ENCODE data around the gene MAB21L2.

- no peak for TF ChIP-seq PHF8 (IDR thresholded peaks at IDR 0.05; ENCODE audit: borderline replicate concordance, low read depth)
- no peak for TF ChIP-seq HDAC2 (IDR thresholded peaks at IDR 0.05)
- no peak for TF ChIP-seq EP300 (IDR thresholded peaks at IDR 0.05)
- no peak for TF ChIP-seq CTCF (IDR thresholded peaks at IDR 0.05)
- TF ChIP-seq ZFP36 (IDR thresholded peaks at IDR 0.05; ENCODE audit: borderline replicate concordance, partially characterized antibody), result no peak
- no peak for TF ChIP-seq RNF2 (IDR thresholded peaks at IDR 0.05; ENCODE audit: borderline replicate concordance, low read depth)
- no peak for TF ChIP-seq POLR2A (IDR thresholded peaks at IDR 0.05; ENCODE audit: low read length)
- TF ChIP-seq KDM1A (IDR thresholded peaks at IDR 0.05; ENCODE audit: low read depth), result no peak
- no peak for TF ChIP-seq HOXA7 (CRISPR knock-in tag; IDR thresholded peaks at IDR 0.05)
- TF ChIP-seq ELK1 (IDR thresholded peaks at IDR 0.05; ENCODE audit: low read depth, low read length), result no peak
- TF ChIP-seq KDM5A (IDR thresholded peaks at IDR 0.05), result no peak
Measured at GRCh38 chr4:150533673-150534072, 48.3 kb upstream of the MAB21L2 start.
